GM19468 (cell line): ENCODE measurements around the gene COLEC12.
"Not testable (repeated sequence)": the region's sequence is repeated elsewhere in the genome, so short reads cannot be mapped to it uniquely, and the experiment has no call there.

Source experiments
- ATAC-seq: cut with Tn5 transposase; IDR thresholded peaks from one replicate; pipeline ENCODE4 v1.9.1; 2021; ENCODE audit warnings: mild to moderate bottlenecking, moderate library complexity, moderate number of reproducible peaks; ENCODE audit not compliant: unreplicated experiment; ENCODE audit errors: extremely low read depth

Gene COLEC12

GRCh38 chr18:305003-305501 is 195.4 kb downstream of the COLEC12 start:
- ATAC-seq, result no peak

- ATAC-seq, result no peak
Measured at GRCh38 chr18:303607-304006, 196.9 kb downstream of the COLEC12 start.

DNA sequence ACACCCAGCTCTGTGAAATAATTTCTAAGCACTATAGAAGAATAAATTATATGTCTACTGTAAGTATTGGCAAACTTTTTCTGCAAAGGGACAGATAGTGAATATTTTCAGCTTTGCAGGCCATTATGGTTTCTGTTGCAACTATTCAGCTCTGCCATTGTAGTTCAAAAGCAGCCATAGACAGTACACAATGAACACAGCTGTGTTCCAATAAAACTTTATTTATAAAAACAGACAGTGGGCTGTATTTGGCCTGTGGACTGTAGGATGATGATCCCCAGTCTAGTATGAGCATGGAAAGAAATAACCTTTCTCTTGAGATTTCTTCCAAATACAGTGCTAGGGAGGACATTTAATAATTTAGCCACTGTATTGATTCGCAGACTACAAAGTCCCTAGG is 197.5 kb downstream of the COLEC12 start:
- no peak for ATAC-seq

- no peak for ATAC-seq
Measured at GRCh38 chr18:302097-302496, 198.4 kb downstream of the COLEC12 start.

GRCh38 chr18:297936-298335 is 202.6 kb downstream of the COLEC12 start:
- no peak for ATAC-seq

DNA sequence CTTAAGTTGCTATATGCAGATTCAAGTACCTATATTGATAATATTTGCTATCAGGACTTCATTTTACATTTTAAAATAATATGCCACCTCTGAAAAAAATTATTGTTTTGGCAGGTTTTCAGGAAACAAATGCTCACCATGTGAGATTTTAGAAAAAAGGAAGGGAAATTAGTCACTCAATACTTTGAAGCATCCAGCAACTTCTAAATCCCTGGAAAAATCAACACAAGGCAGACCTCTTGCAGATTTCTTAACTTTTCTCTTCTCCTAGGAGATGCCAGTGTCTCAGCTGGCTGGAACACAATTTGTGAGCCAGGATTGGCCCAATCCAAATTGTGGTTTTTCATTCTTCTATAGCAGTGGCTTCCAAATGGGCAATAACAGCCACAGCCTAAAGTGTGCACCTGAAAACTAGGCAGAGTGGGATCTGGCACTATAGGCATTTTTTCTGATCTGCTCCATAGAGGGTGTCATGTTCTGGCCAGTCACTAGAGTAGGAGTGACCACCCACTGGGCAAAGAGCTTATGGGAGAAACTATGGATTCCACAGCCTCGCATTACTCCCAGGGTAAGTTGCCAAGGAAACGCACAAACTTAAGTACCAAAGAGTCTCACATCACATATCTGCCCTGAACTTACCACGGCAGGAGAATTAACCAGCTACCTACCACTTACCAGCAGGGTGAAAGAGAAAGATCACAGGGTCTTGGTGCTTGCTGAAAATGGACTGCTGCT is 204.6 kb downstream of the COLEC12 start:
- ATAC-seq, result no peak

- no peak for ATAC-seq
Measured at GRCh38 chr18:294566-294965, 205.9 kb downstream of the COLEC12 start.

- no peak for ATAC-seq
Measured at GRCh38 chr18:293536-293935, 207.0 kb downstream of the COLEC12 start.

DNA sequence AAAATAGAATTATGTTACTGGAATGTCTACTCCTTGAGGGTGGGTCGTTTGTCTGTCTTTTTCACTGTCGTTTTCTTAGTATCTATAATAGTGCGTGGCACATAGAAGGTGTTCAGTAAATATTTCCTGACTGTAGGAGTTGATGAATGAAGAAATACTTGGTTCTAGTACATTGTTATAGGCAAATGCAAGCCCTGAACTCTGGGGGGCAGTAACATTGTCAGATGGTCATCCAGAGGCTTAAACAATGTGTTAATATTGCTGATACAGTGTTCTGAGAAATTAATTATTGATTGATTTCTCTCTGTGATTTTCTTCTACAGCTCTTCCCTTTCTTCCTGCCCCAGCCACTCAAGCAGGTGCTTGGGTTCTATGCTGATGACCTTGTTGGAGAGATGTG is 208.2 kb downstream of the COLEC12 start:
- ATAC-seq, result no peak

GRCh38 chr18:289970-290369 is 210.5 kb downstream of the COLEC12 start:
- ATAC-seq, result not testable (repeated sequence)

DNA sequence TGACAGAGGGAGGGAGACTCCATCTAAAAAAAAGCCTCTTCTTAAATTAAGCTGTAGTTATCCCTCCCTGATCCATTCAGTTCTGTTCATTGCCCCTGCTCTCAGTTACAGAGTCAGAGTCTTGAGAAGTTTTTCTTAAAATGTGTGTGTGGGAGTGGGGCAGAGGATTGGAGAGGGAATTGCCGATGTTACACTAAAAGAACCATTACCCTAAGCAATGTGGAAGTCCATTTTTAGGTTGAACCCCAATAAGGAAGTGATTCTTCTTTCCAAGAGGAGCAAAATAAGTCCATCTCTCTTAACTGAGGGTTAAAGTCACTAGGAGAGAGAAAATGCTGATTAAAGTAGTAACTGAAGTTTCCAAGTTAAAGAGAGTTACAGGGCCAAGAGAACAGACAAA is 211.5 kb downstream of the COLEC12 start:
- ATAC-seq, result no peak

GRCh38 chr18:286515-287310 is 213.8 kb downstream of the COLEC12 start:
- ATAC-seq, result no peak

- no peak for ATAC-seq
Measured at GRCh38 chr18:285817-286216, 214.7 kb downstream of the COLEC12 start.

- ATAC-seq, result no peak
Measured at GRCh38 chr18:275486-275885, 225.0 kb downstream of the COLEC12 start.

DNA sequence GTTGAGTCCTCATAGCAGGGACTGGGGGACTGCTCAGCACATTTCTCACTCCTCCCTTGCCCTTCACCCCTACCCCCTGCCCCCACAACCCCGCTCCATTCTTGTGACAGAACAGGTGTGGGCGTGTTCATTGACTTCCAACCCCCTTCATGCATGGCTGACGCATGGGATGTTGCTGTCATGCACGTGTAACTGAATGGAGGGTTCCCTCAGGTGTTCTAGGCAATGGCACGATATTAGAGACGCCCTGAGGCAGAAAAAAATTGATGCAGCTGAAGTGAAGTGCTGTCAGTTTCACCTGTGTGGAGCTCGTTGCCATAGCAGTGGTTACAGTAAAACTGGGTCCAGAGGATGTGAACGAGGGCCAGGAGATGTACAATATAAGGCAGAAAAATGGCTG is 226.2 kb downstream of the COLEC12 start:
- no peak for ATAC-seq

DNA sequence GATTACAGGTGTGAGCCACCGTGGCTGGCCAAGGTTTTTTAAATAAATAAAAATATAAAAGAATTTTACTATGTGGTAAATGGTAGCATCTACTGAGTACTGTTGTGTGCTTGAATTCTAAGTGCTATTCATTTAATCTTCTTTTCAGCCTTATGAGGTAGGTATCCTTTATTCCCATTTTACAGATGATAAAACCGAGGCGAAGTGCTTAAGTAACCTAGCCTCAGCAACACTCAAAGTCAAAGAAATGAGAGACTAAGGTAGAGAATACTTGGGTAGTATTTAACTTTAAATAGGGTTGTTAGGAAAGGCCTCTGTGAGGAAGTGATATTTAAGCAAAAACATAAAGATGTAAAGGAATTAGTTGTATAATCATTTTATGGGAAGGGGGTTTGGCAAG is 227.0 kb downstream of the COLEC12 start:
- ATAC-seq, result no peak

DNA sequence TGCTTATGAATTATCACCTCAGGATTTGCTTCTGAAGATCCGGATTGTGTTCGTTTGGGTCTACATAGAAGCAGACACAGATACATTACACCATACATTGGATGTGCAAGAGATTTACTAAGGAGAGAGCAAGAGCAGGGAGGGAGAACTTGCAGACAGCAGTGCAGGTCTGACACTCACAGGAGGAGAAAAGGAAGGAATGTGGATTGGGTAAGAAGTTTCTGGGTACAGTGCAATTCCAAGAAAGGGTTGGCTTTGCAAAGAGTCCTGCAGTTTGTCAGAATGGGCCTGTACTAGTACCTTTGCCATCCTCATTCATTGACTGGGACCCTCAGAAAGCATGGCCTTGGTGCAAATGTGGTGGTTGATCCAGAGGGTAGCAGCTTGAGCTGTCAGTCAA is 227.9 kb downstream of the COLEC12 start:
- no peak for ATAC-seq

DNA sequence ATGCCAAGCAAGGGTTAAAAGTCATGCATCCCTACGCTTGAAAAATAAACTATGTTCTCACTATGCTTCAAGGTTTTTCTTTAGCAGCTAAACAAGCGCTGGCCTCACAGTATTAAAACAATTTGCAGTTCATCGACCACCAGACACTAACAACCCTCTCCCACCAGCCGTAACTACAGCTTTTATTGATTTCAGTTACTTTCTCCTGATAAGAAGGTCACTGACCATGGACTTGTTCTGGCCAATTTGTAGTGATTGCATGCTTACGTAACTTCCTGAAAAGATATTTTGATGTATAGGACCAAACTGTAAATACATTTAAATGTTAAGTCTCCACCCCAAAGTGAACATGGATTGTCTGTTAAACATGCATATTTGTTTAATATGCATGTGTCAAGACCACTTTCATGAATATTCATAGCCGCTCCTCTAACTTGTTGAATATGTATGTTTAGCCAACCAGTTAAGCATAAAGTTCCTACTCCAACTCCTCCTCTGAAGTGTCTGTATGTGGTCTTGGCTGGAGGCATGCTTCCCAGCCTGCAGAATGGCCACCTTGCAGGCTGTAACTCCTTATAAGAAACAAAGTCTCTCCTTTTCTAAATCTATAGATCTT is 230.9 kb downstream of the COLEC12 start:
- no peak for ATAC-seq

DNA sequence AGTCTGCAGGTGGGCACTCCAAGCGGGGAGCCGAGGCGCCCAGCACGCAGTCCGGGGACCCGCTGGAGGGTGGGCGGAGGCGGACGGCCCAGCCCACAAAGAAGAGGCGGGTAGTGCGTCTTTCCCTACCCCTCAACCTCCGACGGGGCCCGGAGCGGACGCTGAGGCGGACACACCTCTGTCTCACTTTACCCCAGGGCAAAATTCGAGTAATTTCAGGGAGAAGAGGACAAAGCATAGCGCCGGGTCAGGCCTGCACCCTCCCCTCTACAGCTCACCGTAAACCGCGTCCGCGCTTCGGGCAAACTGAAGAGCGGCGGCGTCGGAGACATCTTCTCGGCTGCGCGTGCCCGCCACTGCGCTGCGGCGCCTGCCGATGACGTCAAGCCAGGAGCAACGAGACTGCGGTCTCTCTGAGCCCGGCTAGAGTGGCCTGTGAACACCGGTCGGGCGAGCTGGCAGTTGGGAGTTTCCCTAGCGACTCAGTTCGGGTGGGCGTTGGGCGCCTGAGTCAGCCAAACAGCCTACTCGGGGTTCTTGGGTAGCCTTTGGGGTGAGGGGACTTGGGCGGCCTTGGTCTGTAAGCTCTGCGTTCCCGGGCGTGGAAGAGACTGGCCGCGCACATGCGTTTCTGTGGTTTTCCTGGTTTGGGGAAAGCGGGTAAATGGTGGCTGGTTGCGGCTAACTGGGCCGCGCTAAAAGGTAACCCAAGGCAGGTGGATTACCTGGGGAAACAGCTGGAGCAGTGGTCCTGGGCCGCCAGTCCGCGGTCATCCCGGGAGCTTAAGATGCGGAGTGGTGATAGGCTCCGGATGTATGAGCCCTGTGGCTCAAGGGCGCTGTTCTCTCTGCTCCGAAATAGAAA is 232.6 kb downstream of the COLEC12 start, which contains the start of gene THOC1:
Gene THOC1, minus strand, starts transcription at position 360 of the 865 bp plus-strand sequence. Its CDS starts 28 bp downstream, at position 332.
- peak; percentile 98 for ATAC-seq

GRCh38 chr18:267380-267687 is 233.2 kb downstream of the COLEC12 start:
- ATAC-seq, result no peak
